ENCODE data around the gene MYCBPAP.

MYCBPAP gene

GRCh38 chr17:50517504-50518383 is 9.5 kb downstream of the MYCBPAP start:
- no peak for DNase-seq

- DNase-seq = no peak
These were observed 10.3 kb downstream of the MYCBPAP start for GRCh38 chr17:50518384-50519023.

- DNase-seq = no peak
These were observed 11.0 kb downstream of the MYCBPAP start for GRCh38 chr17:50519141-50519834.

- no peak for DNase-seq
These were observed 12.2 kb downstream of the MYCBPAP start for GRCh38 chr17:50520483-50520882.

GRCh38 chr17:50521514-50521913 is 13.3 kb downstream of the MYCBPAP start:
- no peak for DNase-seq

DNA sequence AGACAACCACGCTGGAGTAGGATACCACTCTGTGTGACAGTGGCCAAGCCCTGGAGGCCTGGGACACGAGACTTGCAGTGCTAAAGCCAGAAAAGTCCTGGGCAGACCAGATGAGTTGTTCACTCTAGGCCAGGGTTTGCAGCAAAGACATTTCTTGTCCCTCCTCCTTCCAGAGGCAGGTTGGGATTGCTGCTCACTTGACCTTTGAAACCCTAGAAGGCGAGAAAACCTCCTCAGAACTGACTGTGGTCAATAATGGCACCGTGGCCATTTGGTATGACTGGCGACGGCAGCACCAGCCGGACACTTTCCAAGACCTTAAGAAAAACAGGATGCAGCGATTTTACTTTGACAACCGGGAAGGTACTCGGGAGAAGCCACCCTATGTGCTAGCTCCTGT is 14.5 kb downstream of the MYCBPAP start:
- DNase-seq = no peak

DNA sequence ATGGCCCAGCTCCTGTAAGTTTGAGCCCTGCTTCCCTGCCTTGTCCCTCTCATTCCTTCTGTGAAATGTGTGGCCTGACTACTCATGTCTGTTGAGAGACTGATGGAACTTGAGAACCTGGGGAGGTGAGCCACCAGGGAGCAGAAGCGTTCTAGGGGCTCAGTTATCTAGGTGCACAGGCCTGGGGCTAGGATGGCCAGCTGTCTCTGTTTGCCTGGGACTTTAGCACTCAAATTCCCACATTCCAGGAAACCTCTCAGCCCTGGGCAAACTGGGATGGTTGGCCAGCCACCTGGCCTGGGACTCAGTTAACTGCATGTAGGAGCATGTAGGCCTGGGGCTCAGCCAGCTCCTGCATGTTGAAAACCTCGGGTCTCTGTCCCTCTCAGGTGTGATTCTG is 15.0 kb downstream of the MYCBPAP start:
- no peak for DNase-seq

DNA sequence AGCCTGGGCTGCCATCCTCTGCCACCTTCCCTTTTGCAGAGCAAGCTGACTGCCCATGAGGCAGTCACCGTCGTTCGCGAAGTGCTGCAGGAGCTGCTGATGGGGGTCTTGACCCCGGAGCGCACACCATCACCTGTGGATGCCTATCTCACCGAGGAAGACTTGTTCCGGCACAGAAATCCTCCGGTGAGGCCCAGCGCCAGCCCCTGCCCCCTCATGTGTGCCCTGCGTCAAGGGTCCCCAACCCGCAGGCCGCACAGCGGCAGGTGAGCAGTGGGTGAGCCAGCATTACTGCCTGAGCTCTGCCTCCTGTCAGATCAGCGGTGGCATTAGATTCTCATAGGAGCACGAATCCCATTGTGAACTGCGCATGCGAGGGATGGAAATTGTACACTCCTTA is 16.6 kb downstream of the MYCBPAP start:
- DNase-seq = no peak

DNA sequence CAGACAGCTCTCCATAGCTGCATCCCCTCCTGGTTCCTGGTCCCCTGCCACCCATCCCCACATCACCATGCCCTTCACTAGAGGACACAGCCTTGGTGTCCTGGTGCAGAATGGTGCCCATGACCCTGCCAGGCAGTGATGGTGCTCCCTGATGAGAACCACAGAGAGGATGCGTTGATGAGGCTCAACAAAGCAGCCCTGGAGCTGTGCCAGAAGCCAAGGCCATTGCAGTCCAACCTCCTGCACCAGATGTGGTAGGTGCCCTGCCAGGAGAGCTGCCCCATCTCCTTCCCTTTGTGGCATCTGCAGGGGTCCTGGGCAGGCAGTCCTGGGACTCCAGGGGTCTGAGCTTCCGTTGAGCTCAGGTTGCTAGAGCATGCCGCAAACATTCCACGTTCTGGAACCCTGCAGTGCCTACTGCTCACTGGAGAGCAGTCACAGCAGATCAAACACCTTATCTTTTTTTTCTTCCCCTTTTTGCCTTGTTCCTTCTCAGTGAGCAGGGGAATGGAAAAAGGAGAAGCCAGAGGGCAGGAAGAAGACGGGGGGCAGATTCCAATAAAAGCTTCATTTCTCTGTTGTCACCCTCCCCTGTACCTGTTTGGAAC is 19.0 kb downstream of the MYCBPAP start:
- no peak for DNase-seq

GRCh38 chr17:50527949-50528474 is 19.8 kb downstream of the MYCBPAP start:
- no peak for DNase-seq

GRCh38 chr17:50529849-50530248 is 21.6 kb downstream of the MYCBPAP start:
- no peak for DNase-seq

DNA sequence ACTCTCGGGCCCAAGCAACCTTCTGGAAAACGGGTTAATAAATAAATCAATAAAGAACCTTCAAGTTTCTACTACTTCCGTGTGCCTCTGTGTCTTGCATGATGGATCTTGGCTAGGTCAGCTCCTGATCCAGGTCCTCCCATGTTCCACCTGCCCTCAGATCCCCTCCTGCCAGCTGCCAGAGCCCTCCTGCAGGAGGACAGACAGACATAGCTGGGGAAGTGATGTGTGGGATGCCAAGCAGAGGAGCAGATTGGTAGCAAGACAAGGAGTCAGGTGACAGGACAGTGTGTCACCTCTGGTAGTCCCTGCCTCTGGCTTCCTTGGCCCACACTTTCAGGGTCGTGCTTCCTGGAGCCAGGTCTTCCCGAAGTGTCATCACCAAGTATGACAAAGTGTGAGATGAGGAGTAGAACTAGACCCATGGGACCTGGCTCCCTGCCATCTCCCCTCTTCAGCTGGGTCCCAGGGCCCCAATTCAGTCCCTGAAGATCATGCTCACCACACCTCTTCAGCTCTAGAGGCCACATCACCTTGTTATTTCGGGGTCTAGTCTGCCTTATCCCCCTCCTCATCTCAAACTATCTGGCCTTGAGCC is 23.3 kb downstream of the MYCBPAP start:
- no peak for DNase-seq

- no peak for DNase-seq
These were observed 24.3 kb downstream of the MYCBPAP start, which contains the start of gene EPN3 for GRCh38 chr17:50532452-50533024. TSS of gene EPN3 (plus strand) at chr17:50532735. CDS start at chr17:50536557, 3,822 bp downstream.

- DNase-seq = no peak
These were observed 24.9 kb downstream of the MYCBPAP start for GRCh38 chr17:50533185-50533584.

GRCh38 chr17:50533720-50534148 is 25.5 kb downstream of the MYCBPAP start:
- DNase-seq = no peak

GRCh38 chr17:50534222-50534978 is 26.2 kb downstream of the MYCBPAP start:
- DNase-seq = no peak

DNA sequence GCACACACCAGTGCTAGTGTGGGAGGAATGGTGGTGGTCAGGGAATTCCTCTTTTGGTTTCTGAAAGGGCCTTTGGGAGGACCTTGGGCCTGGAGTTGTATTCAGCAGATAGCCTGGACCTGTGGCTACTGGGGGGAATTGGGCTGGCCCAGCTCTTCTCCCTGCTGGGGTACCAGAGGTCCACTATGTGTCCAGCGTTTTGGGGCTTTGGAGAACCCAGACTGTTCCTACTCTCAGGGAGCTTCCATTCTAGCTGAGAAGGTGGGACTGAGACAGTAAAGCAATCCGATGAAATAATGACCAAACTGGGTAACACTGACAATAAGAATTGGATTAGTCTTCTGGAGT is 26.7 kb downstream of the MYCBPAP start:
- DNase-seq = no peak

- DNase-seq = no peak
These were observed 27.2 kb downstream of the MYCBPAP start for GRCh38 chr17:50535407-50535806.

- DNase-seq = no peak
These were observed 28.7 kb downstream of the MYCBPAP start for GRCh38 chr17:50536683-50537646.

Measured in central memory CD4-positive, alpha-beta T cell (primary cell).